NCI-H2227 (cell line): ENCODE results near the gene KCNH6.

Experiments
- DNase-seq: peaks from one replicate; lab custom pipeline; 2025; ENCODE audit not compliant: unreplicated experiment; lab: John Stamatoyannopoulos, UW

Gene KCNH6

DNA sequence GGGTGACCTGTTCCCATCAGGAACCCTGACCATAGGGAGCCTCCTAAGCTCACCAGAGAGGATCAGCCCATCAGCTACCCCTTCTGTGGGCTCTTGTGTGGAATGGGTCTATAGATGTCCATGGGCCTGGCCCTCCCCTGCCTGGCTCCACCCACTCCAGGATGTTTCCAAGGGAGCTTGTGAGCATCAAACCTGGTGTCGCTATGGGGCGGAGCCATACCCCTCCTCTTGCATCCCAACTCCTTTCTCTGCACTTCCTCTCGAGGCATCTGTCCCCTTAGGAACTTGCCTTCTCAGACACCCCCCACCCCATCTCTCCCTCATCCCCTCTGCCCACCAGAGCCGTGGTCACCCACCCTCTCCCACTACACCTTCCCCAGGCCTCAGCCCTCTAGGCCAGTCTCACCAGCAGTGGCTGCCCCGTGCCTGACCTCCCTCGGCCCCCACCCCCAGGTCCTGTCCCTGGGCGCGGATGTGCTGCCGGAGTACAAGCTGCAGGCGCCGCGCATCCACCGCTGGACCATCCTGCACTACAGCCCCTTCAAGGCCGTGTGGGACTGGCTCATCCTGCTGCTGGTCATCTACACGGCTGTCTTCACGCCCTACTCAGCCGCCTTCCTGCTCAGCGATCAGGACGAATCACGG, 10.4 kb downstream of the KCNH6 start:
- no peak for DNase-seq

- DNase-seq, result no peak
Measured at GRCh38 chr17:63534078-63534570, 11.0 kb downstream of the KCNH6 start.

DNA sequence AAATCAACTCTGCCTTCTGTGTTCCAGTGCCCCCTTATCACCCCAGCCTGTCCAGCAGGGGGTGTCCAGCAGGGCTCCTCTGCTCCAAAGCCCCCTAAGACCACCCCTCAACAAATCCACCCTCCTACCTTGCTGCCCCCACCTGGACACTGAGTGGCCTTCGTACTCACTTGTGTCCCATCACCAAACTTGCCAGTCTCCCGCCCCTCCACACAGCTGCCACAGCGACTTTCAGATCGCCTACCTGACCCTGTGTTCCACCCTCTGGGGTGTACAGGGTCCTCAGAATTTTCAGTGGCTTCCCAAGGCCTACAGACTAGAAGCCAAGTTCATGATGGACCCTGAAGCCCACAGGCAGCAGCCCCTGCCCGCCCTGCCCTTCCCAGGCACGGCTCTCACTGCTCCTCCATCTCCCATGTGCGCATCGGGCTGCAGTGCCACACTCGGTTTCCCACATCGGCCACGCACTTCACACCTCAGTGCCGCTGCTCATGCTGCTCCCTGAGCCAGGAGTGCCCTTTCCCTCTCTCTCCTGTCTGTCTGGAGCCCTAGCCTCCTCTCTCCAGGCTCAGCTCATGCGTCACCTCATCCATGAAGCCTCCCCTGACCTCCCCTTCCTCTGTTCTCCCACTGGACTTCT, 11.8 kb downstream of the KCNH6 start:
- no peak for DNase-seq

DNA sequence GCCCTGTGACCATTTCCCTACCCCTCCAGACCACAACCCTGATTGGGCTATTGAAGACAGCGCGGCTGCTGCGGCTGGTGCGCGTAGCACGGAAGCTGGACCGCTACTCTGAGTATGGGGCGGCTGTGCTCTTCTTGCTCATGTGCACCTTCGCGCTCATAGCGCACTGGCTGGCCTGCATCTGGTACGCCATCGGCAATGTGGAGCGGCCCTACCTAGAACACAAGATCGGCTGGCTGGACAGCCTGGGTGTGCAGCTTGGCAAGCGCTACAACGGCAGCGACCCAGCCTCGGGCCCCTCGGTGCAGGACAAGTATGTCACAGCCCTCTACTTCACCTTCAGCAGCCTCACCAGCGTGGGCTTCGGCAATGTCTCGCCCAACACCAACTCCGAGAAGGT, 12.5 kb downstream of the KCNH6 start:
- DNase-seq, result no peak

- no peak for DNase-seq
Measured at GRCh38 chr17:63537001-63537400, 13.8 kb downstream of the KCNH6 start.

- DNase-seq, result peak; percentile 60
Measured at GRCh38 chr17:63537991-63538692, 15.0 kb downstream of the KCNH6 start.

DNA sequence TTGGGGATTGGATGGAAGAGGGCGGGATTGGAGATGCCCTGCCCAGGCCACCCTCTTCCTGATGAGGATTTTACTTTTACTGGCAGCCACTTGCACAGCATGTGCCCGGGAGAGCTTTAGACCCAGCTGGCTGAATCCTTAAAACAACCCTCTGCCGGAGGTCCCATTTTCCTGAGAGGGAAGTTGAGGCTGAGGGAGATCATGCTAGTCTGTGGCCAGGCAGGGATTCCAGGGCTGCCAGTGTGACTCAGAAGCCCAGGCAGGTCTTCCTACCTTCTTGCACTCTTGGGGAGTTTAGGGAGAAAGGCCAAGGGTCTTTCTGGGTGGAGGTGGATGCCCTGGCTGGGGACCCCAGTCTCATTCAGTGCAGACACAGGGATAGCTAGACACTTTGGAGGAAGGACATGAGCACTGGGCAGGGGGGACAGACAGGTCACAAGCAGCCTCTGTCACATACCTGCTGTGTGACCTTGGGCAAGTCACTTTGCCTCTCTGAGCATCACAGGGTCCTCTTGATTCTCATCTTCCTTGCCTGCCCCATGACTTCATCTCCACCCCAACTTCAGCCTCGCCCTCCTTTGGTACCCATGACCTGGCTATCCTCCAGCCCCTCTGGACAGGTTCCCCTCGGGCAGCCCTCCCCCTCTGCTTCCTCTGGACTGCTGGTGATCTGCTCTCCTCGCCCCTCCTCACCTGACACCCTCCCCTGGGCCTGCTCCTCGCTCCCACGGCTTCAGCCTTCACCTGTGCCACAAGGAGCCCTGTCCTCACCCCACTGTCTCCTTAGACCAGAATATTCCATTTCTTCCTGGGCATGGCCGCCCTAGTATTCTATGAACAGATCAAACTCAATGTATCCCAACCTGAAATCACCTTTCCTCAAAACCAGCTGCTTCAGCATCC, 15.8 kb downstream of the KCNH6 start:
- no peak for DNase-seq

GRCh38 chr17:63540590-63540989, 17.4 kb downstream of the KCNH6 start:
- DNase-seq, result no peak

GRCh38 chr17:63542218-63542545, 19.0 kb downstream of the KCNH6 start:
- no peak for DNase-seq

DNA sequence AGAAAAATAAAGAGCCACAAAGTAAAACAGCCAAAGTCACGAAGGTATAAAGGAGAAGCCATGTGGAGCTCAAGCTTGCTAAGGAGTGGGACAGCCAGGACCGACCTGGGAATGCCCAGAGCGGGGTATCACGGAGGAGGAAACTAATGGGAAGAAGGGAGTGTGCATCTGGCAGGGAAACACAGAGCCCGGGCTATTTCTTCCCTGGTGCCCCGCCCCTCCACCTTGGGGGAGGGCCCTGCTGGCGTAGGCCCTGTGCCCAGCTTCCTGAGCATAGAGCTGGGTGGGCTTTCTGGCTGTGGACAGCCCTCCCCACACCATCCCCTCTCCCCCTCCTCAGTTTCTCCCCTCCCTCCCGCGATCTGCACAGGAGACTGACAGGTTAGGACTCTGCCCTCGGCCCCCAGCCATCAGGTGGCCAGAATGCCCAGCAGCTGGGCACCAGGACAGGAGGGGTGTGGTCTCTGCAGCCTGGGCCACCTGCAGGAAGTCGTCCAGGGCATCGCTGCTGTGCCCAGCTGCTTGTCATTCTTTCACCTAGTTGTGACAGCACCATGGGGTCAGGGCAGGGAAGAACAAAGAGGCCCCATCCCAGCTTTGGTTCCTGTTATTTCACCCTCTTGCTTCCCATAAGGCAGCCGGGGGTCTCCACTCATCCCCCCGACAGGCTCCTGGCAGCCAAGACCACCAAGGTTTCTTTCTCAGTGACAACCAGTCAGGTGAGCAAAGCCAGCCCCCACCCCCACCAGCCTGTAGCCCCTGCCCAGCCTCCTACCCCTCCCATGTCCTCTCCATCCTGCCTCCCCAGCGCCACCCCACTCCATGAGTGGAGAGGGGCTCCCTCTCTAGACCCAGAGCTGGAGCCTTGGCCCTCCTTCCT, 20.0 kb downstream of the KCNH6 start:
- DNase-seq, result peak; percentile 53

- no peak for DNase-seq
Measured at GRCh38 chr17:63543822-63544420, 20.8 kb downstream of the KCNH6 start.

DNA sequence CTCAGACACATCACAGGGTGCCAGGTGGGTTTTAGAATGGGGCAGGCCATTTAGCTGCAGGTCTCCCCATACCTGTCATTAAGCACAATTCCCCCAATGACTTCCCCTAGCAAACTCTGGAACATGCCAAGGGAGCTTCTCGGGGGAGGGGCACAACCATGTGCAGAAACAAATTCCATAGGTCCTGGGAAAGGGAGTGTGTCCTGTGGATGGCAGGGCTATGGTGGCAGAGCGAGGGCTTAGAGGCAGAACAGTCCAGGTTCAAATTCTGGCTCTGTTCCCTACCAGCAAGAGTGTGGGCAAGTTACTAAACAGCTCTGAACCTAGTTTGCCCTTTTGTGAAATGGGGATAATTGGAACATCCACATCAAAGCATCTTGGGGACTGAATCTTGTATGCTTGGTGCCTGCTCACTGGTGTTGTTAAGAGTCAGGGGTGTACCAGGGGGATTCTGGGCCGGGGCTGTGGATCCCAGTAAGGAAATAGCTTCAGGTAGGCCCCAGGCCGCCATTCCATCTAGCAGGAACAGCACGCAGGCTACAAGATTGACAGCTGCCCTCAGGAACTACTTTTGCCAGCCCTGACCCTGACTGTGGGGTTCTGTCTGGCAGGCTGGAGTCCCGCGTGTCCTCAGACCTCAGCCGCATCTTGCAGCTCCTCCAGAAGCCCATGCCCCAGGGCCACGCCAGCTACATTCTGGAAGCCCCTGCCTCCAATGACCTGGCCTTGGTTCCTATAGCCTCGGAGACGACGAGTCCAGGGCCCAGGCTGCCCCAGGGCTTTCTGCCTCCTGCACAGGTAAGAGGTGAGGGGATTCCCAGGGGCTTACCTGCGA, 21.5 kb downstream of the KCNH6 start:
- no peak for DNase-seq

- DNase-seq, result no peak
Measured at GRCh38 chr17:63546308-63547082, 23.3 kb downstream of the KCNH6 start.

- no peak for DNase-seq
Measured at GRCh38 chr17:63547083-63547523, 23.9 kb downstream of the KCNH6 start.

GRCh38 chr17:63549289-63549945, 26.3 kb downstream of the KCNH6 start:
- DNase-seq, result peak; percentile 63

- peak; percentile 100 for DNase-seq
Measured at GRCh38 chr17:63549946-63550816, 27.0 kb downstream of the KCNH6 start, which contains the start of gene DCAF7. TSS of gene DCAF7 (plus strand) at chr17:63550477. CDS start at chr17:63550678, 201 bp downstream.
